ENCODE measurements around the gene CRYL1.

CRYL1 gene

DNA sequence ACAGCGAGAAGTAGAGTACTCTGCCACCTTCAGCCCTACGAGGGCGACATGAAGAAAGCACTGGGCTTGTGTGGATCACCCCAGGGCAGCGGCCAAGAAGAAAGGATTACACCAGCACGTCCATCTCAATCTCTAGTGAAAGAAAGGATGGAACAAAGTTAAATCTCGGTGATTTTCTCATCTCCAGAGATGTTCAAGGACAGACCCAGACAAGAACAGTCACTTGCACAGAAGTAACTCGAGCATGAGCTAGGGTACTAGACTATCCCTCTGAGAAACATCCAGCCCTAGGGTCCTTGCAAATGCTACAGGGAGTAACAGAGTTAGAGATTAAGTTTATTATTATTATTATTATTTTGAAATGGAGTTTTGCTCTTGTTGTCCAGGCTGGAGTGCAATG is 106.7 kb downstream of the CRYL1 start:
- Histone ChIP-seq H3K4me3 (ENCODE audit: low read depth, low read length) (no peak overlapping the region), H3K36me3 (ENCODE audit: control insufficient read depth in 2 of 2, insufficient read depth in 1 of 2, low read length in 2 of 2) (no peaks in the 10 kb centered on the region), H3K27ac (ENCODE audit: extremely low read depth, low read depth, low read length) (no peak overlapping the region), H3K9me3 (ENCODE audit: control insufficient read depth, insufficient read depth, low read depth, low read length) (no peaks in the 10 kb centered on the region), H3K4me1 (ENCODE audit: control insufficient read depth, insufficient read depth, low read length) (no peaks in the 10 kb centered on the region)
- ChIA-PET POLR2A (no interaction called here), CTCF (interaction anchor here (0.7 kb wide), 1 partner anchor 103 kb away, joined by 4 read pairs; no protein-coding TSS in a partner anchor)
- TF ChIP-seq ZIC2 (tag by site-specific recombination; IDR thresholded peaks at IDR 0.05) (no peak), ZNF677 (tag by site-specific recombination; IDR thresholded peaks at IDR 0.05) (peak; percentile 99)

DNA sequence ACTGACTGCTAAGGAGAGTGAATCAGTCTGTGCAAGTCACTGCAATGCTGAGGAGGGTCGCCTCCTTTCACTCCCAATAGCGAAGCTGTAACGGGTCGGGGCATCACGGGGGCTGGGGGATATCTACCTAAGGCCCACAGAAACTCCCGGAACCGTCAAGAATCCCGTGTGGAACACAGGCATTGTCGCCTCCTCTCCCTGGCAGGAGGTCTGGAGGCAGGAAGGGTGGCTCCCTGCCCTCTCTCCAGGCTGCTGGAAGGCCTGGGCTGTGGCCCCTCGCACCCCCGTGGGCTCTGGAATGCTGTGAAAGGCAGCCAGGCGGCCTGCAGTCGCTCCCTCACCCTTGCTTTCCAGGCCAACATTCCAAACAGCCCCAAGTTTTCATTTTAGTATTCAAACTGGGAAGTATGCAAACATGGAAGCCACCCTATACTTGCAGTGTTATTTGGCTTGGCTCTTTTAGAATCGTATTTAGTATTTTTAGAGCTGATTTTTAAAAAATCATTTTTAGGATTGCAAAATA is 109.4 kb downstream of the CRYL1 start:
- no peaks in the 10 kb centered on the region for H3K4me1 ChIP-seq (ENCODE audit: control insufficient read depth, insufficient read depth, low read length)
- ChIA-PET CTCF (interaction anchor here (0.8 to 1.1 kb wide), 2 partner anchors 220 to 430 kb away, joined by 3 read pairs; no protein-coding TSS in a partner anchor), POLR2A (no interaction called here)
- no peak overlapping the region for H3K27ac ChIP-seq (ENCODE audit: extremely low read depth, low read depth, low read length)
- no peaks in the 10 kb centered on the region for H3K36me3 ChIP-seq (ENCODE audit: control insufficient read depth in 2 of 2, insufficient read depth in 1 of 2, low read length in 2 of 2)
- no peaks in the 10 kb centered on the region for H3K9me3 ChIP-seq (ENCODE audit: control insufficient read depth, insufficient read depth, low read depth, low read length)
- no peak overlapping the region for H3K4me3 ChIP-seq (ENCODE audit: low read depth, low read length)
- TF ChIP-seq ZNF394 (tag by site-specific recombination; IDR thresholded peaks at IDR 0.05; ENCODE audit: borderline replicate concordance) (no peak), ZNF324 (tag by site-specific recombination; IDR thresholded peaks at IDR 0.05) (no peak), ZNF157 (tag by site-specific recombination; IDR thresholded peaks at IDR 0.05) (no peak)

DNA sequence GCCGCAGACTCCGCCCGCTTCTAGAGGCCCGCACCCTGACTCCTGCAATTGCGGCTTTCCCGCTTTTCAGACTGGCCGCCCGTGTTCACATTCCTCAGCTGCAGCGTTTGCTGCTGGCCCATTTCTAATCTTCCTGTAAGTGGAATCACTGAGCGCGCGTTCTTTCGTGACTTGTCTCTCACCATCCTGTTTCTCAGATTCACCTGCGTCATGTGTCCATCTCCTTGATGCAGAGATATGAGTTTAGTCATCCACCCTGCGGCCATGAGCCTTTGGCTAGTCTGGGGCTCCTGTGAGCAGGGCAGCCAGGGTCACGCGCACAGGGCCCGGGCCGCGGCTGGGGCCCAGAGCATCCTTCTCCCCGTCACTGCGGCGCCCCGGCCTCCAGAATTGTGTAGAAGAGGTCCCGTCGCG is 110.0 kb downstream of the CRYL1 start:
- no peak overlapping the region for H3K4me3 ChIP-seq (ENCODE audit: low read depth, low read length)
- no peaks in the 10 kb centered on the region for H3K36me3 ChIP-seq (ENCODE audit: control insufficient read depth in 2 of 2, insufficient read depth in 1 of 2, low read length in 2 of 2)
- TF ChIP-seq IKZF3 (tag by site-specific recombination; IDR thresholded peaks at IDR 0.05) (no peak), ZBTB7A (tag by site-specific recombination; IDR thresholded peaks at IDR 0.05; ENCODE audit: low read depth) (no peak), ZNF16 (tag by site-specific recombination; IDR thresholded peaks at IDR 0.05; ENCODE audit: low read depth) (no peak), ZNF610 (tag by site-specific recombination; IDR thresholded peaks at IDR 0.05; ENCODE audit: borderline replicate concordance) (no peak), ZNF747 (tag by site-specific recombination; IDR thresholded peaks at IDR 0.05) (no peak)
- TF ChIP-seq, protein P1, sequence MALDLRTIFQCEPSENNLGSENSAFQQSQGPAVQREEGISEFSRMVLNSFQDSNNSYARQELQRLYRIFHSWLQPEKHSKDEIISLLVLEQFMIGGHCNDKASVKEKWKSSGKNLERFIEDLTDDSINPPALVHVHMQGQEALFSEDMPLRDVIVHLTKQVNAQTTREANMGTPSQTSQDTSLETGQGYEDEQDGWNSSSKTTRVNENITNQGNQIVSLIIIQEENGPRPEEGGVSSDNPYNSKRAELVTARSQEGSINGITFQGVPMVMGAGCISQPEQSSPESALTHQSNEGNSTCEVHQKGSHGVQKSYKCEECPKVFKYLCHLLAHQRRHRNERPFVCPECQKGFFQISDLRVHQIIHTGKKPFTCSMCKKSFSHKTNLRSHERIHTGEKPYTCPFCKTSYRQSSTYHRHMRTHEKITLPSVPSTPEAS (tag by site-specific recombination; IDR thresholded peaks at IDR 0.05) = no peak
- CTCF ChIA-PET = no interaction called here
- H3K9me3 ChIP-seq (ENCODE audit: control insufficient read depth, insufficient read depth, low read depth, low read length) = no peaks in the 10 kb centered on the region
- no peak overlapping the region for H3K27ac ChIP-seq (ENCODE audit: extremely low read depth, low read depth, low read length)
- POLR2A ChIA-PET = no interaction called here
- no peaks in the 10 kb centered on the region for H3K4me1 ChIP-seq (ENCODE audit: control insufficient read depth, insufficient read depth, low read length)

DNA sequence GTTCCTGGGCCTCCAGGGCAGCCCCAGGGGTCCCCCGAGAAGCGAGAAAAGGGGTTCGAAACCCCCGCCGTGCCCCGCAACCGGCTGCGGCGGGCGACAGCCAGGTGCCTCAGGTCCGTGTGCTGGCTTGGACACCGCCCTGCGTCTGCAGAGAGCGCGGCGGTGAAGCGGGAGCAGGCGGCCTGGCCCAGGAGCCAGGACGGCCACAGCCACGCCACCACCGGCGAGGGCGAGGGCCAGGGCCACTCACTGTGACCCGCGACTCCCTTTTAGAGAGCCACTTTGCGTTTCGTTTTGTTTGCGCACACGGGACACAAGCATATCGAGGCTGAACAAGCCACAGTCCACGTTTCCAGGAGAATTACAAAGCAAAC is 110.4 kb downstream of the CRYL1 start:
- POLR2A ChIA-PET = no interaction called here
- CTCF ChIA-PET = no interaction called here
- no peaks in the 10 kb centered on the region for H3K36me3 ChIP-seq (ENCODE audit: control insufficient read depth in 2 of 2, insufficient read depth in 1 of 2, low read length in 2 of 2)
- H3K4me1 ChIP-seq (ENCODE audit: control insufficient read depth, insufficient read depth, low read length) = no peaks in the 10 kb centered on the region
- H3K9me3 ChIP-seq (ENCODE audit: control insufficient read depth, insufficient read depth, low read depth, low read length) = no peaks in the 10 kb centered on the region
- H3K27ac ChIP-seq (ENCODE audit: extremely low read depth, low read depth, low read length) = no peak overlapping the region
- TF ChIP-seq ZNF184 (tag by site-specific recombination; IDR thresholded peaks at IDR 0.05) = no peak
- no peak overlapping the region for H3K4me3 ChIP-seq (ENCODE audit: low read depth, low read length)

DNA sequence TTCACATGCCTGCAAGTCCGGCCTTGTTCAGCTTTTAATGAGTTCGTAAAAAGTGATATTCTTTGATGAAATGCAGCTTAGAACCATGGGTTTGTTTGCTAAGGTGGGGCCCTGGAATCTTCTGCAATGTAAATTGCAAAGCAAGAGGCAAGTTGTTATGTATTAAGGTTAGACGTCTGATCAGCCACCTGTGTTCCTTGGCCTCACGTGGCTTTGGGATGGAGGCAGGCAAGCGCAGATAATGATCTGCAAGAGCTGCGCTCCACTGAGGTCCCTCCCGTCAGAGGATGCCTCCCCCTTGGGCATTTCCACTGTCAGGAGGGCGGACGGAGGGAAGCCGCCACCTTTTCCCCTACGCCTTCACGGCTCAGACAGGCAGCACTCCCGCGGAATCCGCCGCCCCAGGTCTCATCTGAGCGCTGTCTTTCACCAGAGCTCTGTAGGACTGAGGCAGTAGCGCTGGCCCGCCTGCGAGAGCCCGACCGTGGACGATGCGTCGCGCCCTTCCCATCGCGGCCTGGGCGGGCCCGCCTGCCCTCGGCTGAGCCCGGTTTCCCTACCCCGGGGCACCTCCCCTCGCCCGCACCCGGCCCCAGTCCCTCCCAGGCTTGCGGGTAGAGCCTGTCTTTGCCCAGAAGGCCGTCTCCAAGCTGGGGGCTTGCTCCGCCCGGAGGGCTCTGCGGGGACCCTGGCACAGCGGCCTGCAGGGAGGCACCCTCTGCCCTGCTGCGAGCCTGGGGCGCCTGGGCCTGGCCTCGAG is 110.9 kb downstream of the CRYL1 start:
- Histone ChIP-seq H3K36me3 (ENCODE audit: control insufficient read depth in 2 of 2, insufficient read depth in 1 of 2, low read length in 2 of 2) (no peaks in the 10 kb centered on the region), H3K4me1 (ENCODE audit: control insufficient read depth, insufficient read depth, low read length) (no peaks in the 10 kb centered on the region), H3K9me3 (ENCODE audit: control insufficient read depth, insufficient read depth, low read depth, low read length) (no peaks in the 10 kb centered on the region), H3K4me3 (ENCODE audit: low read depth, low read length) (no peak overlapping the region), H3K27ac (ENCODE audit: extremely low read depth, low read depth, low read length) (no peak overlapping the region)
- ChIA-PET CTCF (interaction anchor here (0.6 kb wide), 1 partner anchor 28 kb away, joined by 3 read pairs; no protein-coding TSS in a partner anchor), POLR2A (no interaction called here)
- TF ChIP-seq ZNF23 (tag by site-specific recombination; IDR thresholded peaks at IDR 0.05; ENCODE audit: borderline replicate concordance) (no peak), SP2 (tag by site-specific recombination; IDR thresholded peaks at IDR 0.05) (no peak), ZNF530 (tag by site-specific recombination; IDR thresholded peaks at IDR 0.05; ENCODE audit: low read depth) (no peak), ZEB2 (tag by site-specific recombination; IDR thresholded peaks at IDR 0.05) (no peak)
